Measurements from ENCODE around the gene TBC1D22A. TPM values are rescaled to one million over a fixed set of nuclear protein-coding genes. Genes with fewer than 3 reads are reported as not detected.

Gene TBC1D22A
- total and polyA plus RNA-seq, 2 experiments from 2014 or later: 9.6 to 13.3 TPM

DNA sequence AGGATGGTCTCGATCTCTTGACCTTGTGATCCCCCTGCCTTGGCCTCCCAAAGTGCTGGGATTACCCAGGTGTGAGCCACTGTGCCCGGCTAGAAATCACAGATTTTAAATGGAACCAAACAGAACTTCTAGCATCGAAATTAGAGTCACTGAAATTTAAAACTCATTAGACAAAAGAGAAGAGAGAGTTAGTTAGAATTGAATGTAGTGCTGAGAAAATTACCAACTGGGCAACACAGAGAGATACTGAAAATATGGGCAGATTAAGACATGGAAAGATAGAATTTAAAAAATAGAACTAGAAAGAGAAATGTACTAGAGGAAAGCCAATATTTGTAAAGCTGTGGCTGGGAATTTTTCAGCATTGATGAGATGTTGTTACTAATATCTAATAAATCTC is 217.9 kb downstream of the TBC1D22A start (continued):
- TF ChIP-seq STAT1 (IDR thresholded peaks at IDR 0.05; ENCODE audit: unreplicated experiment) (no peak), NANOG (IDR thresholded peaks at IDR 0.05; ENCODE audit: borderline replicate concordance) (no peak), CREB1 (CRISPR knock-in tag; IDR thresholded peaks at IDR 0.05; ENCODE audit: low read depth) (no peak), EZH2 (IDR thresholded peaks at IDR 0.05; ENCODE audit: low read depth, unreplicated experiment) (no peak), JUNB (IDR thresholded peaks at IDR 0.05; ENCODE audit: unreplicated experiment) (no peak), POLR2AphosphoS5 (IDR thresholded peaks at IDR 0.05; ENCODE audit: low read depth) (no peak)
- TF ChIP-seq, protein P1, sequence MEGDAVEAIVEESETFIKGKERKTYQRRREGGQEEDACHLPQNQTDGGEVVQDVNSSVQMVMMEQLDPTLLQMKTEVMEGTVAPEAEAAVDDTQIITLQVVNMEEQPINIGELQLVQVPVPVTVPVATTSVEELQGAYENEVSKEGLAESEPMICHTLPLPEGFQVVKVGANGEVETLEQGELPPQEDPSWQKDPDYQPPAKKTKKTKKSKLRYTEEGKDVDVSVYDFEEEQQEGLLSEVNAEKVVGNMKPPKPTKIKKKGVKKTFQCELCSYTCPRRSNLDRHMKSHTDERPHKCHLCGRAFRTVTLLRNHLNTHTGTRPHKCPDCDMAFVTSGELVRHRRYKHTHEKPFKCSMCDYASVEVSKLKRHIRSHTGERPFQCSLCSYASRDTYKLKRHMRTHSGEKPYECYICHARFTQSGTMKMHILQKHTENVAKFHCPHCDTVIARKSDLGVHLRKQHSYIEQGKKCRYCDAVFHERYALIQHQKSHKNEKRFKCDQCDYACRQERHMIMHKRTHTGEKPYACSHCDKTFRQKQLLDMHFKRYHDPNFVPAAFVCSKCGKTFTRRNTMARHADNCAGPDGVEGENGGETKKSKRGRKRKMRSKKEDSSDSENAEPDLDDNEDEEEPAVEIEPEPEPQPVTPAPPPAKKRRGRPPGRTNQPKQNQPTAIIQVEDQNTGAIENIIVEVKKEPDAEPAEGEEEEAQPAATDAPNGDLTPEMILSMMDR (conservative IDR thresholded peaks at IDR 0.05; ENCODE audit: low read depth in 2 of 2): no peak

DNA sequence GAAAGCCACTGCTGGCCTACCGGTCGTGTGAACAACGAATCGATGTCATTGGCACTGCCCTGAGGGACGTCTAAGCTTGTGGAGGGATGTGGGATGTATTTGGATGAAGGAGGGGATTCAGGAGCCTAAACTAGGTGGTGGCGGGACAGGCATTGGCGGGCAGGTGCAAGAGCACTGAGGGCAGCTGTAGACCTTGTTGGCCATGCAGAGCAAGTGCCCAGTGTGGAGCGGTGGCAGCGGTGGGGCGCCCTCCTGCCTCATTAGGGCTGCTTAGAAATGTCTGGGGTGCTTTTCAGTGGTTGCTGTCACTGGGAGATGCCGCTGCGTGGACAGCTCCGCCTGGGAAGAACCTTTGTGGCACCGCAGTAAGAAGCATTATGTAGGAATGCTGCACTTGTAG is 220.2 kb downstream of the TBC1D22A start:
- no peak overlapping the region for H3K4me2 ChIP-seq
- no peak for DNase-seq (ENCODE audit: low spot score)
- no peaks in the 10 kb centered on the region for H3K9me3 Mint-ChIP-seq
- no peak overlapping the region for H3K4me3 Mint-ChIP-seq
- no peak for ATAC-seq
- H3K36me3 ChIP-seq (ENCODE audit: insufficient read depth): no peaks in the 10 kb centered on the region
- H2AFZ ChIP-seq: no peak overlapping the region
- no peaks in the 10 kb centered on the region for H3K4me1 ChIP-seq (ENCODE audit: insufficient read depth)
- H4K20me1 ChIP-seq (replicated peaks; ENCODE audit: insufficient read depth): no peaks in the 10 kb centered on the region; the same call in none of the 2 replicates
- H3F3A ChIP-seq (replicated peaks; ENCODE audit: low read depth): no peaks in the 10 kb centered on the region
- no peak overlapping the region for H3K27ac Mint-ChIP-seq
- H3K27ac ChIP-seq (ENCODE audit: low read depth): no peak overlapping the region
- peaks cover 6% of the 10 kb centered on the region for H3K4me1 Mint-ChIP-seq
- no peaks in the 10 kb centered on the region for H3K9me2 ChIP-seq (ENCODE audit: insufficient read depth)
- peaks cover 3% of the 10 kb centered on the region for H3K27me3 Mint-ChIP-seq (ENCODE audit: insufficient read depth, low read depth, poor library complexity)
- no peak overlapping the region for H3K4me3 ChIP-seq
- peaks cover 4% of the 10 kb centered on the region; the same call in 1 of the 3 replicates for H3K36me3 Mint-ChIP-seq (ENCODE audit: low read depth)
- H3K27me3 ChIP-seq (ENCODE audit: insufficient read depth): no peaks in the 10 kb centered on the region
- no peaks in the 10 kb centered on the region for H3K79me2 ChIP-seq (replicated peaks; ENCODE audit: insufficient read depth)
- TF ChIP-seq STAT1 (IDR thresholded peaks at IDR 0.05; ENCODE audit: unreplicated experiment) (no peak), ZNF114 (CRISPR knock-in tag; IDR thresholded peaks at IDR 0.05) (no peak), NANOG (IDR thresholded peaks at IDR 0.05; ENCODE audit: borderline replicate concordance) (no peak), POLR2AphosphoS5 (IDR thresholded peaks at IDR 0.05; ENCODE audit: low read depth) (no peak), JUNB (IDR thresholded peaks at IDR 0.05; ENCODE audit: unreplicated experiment) (no peak), EZH2 (IDR thresholded peaks at IDR 0.05; ENCODE audit: low read depth, unreplicated experiment) (no peak), CREB1 (CRISPR knock-in tag; IDR thresholded peaks at IDR 0.05; ENCODE audit: low read depth) (no peak), ZNF331 (CRISPR knock-in tag; IDR thresholded peaks at IDR 0.05; ENCODE audit: low read depth) (no peak), EZH2phosphoT487 (IDR thresholded peaks at IDR 0.05; ENCODE audit: unreplicated experiment) (no peak)
- TF ChIP-seq, protein P2, sequence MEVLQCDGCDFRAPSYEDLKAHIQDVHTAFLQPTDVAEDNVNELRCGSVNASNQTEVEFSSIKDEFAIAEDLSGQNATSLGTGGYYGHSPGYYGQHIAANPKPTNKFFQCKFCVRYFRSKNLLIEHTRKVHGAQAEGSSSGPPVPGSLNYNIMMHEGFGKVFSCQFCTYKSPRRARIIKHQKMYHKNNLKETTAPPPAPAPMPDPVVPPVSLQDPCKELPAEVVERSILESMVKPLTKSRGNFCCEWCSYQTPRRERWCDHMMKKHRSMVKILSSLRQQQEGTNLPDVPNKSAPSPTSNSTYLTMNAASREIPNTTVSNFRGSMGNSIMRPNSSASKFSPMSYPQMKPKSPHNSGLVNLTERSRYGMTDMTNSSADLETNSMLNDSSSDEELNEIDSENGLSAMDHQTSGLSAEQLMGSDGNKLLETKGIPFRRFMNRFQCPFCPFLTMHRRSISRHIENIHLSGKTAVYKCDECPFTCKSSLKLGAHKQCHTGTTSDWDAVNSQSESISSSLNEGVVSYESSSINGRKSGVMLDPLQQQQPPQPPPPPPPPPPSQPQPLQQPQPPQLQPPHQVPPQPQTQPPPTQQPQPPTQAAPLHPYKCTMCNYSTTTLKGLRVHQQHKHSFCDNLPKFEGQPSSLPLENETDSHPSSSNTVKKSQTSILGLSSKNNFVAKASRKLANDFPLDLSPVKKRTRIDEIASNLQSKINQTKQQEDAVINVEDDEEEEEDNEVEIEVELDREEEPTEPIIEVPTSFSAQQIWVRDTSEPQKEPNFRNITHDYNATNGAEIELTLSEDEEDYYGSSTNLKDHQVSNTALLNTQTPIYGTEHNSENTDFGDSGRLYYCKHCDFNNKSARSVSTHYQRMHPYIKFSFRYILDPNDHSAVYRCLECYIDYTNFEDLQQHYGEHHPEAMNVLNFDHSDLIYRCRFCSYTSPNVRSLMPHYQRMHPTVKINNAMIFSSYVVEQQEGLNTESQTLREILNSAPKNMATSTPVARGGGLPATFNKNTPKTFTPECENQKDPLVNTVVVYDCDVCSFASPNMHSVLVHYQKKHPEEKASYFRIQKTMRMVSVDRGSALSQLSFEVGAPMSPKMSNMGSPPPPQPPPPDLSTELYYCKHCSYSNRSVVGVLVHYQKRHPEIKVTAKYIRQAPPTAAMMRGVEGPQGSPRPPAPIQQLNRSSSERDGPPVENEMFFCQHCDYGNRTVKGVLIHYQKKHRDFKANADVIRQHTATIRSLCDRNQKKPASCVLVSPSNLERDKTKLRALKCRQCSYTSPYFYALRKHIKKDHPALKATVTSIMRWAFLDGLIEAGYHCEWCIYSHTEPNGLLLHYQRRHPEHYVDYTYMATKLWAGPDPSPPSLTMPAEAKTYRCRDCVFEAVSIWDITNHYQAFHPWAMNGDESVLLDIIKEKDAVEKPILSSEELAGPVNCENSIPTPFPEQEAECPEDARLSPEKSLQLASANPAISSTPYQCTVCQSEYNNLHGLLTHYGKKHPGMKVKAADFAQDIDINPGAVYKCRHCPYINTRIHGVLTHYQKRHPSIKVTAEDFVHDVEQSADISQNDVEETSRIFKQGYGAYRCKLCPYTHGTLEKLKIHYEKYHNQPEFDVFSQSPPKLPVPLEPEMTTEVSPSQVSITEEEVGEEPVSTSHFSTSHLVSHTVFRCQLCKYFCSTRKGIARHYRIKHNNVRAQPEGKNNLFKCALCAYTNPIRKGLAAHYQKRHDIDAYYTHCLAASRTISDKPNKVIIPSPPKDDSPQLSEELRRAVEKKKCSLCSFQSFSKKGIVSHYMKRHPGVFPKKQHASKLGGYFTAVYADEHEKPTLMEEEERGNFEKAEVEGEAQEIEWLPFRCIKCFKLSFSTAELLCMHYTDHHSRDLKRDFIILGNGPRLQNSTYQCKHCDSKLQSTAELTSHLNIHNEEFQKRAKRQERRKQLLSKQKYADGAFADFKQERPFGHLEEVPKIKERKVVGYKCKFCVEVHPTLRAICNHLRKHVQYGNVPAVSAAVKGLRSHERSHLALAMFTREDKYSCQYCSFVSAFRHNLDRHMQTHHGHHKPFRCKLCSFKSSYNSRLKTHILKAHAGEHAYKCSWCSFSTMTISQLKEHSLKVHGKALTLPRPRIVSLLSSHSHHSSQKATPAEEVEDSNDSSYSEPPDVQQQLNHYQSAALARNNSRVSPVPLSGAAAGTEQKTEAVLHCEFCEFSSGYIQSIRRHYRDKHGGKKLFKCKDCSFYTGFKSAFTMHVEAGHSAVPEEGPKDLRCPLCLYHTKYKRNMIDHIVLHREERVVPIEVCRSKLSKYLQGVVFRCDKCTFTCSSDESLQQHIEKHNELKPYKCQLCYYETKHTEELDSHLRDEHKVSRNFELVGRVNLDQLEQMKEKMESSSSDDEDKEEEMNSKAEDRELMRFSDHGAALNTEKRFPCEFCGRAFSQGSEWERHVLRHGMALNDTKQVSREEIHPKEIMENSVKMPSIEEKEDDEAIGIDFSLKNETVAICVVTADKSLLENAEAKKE (CRISPR knock-in tag; IDR thresholded peaks at IDR 0.05): no peak
- TF ChIP-seq, protein P1 (conservative IDR thresholded peaks at IDR 0.05; ENCODE audit: low read depth in 2 of 2): no peak
- TF ChIP-seq, protein P3, sequence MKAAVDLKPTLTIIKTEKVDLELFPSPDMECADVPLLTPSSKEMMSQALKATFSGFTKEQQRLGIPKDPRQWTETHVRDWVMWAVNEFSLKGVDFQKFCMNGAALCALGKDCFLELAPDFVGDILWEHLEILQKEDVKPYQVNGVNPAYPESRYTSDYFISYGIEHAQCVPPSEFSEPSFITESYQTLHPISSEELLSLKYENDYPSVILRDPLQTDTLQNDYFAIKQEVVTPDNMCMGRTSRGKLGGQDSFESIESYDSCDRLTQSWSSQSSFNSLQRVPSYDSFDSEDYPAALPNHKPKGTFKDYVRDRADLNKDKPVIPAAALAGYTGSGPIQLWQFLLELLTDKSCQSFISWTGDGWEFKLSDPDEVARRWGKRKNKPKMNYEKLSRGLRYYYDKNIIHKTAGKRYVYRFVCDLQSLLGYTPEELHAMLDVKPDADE (IDR thresholded peaks at IDR 0.05): no peak
